GM23338 (cell line): ENCODE results near the gene AMBRA1. TPM values are rescaled to one million over a fixed set of nuclear protein-coding genes. Genes with fewer than 3 reads are reported as not detected.

Experiments
- ATAC-seq: fragments of 200-7000 bp; cut with Tn5 transposase; 3 replicates; pipeline ENCODE4 v1.9.1; 2020
- DNase-seq: peaks from one replicate; pipeline ENCODE4 v3.0.0-alpha.2; 2015; ENCODE audit warnings: low spot score
- H2AFZ ChIP-seq: fragments of 200-600 bp; sonication (generic); 2 replicates; pipeline ENCODE4 v1.8.0; 2016; ENCODE audit warnings: antibody characterized with exemption, mild to moderate bottlenecking, moderate library complexity
- H3F3A ChIP-seq: fragments of 200-600 bp; sonication (generic); replicated peaks from 2 replicates; pipeline ENCODE4 v1.8.0; 2017; ENCODE audit warnings: antibody characterized with exemption, mixed run types, low read depth
- H3K27ac ChIP-seq: fragments of 200-600 bp; sonication (generic); 2 replicates; pipeline ENCODE4 v1.6.1; 2016; ENCODE audit warnings: low read depth
- H3K27me3 ChIP-seq: fragments of 200-600 bp; sonication (generic); 2 replicates; pipeline ENCODE4 v1.8.0; 2016; ENCODE audit warnings: mild to moderate bottlenecking, mixed run types, moderate library complexity; ENCODE audit not compliant: insufficient read depth
- H3K36me3 ChIP-seq: fragments of 200-600 bp; sonication (generic); 2 replicates; pipeline ENCODE4 v1.8.0; 2016; ENCODE audit warnings: mild to moderate bottlenecking; ENCODE audit not compliant: insufficient read depth
- H3K4me1 ChIP-seq: fragments of 200-600 bp; sonication (generic); 2 replicates; pipeline ENCODE4 v1.8.0; 2016; ENCODE audit warnings: mild to moderate bottlenecking, moderate library complexity; ENCODE audit not compliant: insufficient read depth
- H3K4me2 ChIP-seq: fragments of 200-600 bp; sonication (generic); 2 replicates; pipeline ENCODE4 v1.7.1; 2017; ENCODE audit warnings: mixed run types
- H3K4me3 ChIP-seq: fragments of 200-600 bp; sonication (generic); 2 replicates; pipeline ENCODE4 v1.6.1; 2016; ENCODE audit warnings: mixed run types
- H3K79me2 ChIP-seq: fragments of 200-600 bp; sonication (generic); replicated peaks from 2 replicates; pipeline ENCODE4 v1.8.0; 2017; ENCODE audit warnings: mild to moderate bottlenecking; ENCODE audit not compliant: insufficient read depth
- H3K9me2 ChIP-seq: fragments of 200-600 bp; sonication (generic); 2 replicates; pipeline ENCODE4 v1.8.0; 2017; ENCODE audit not compliant: insufficient read depth
- H4K20me1 ChIP-seq: fragments of 200-600 bp; sonication (generic); replicated peaks from 2 replicates; pipeline ENCODE4 v1.8.0; 2017; ENCODE audit warnings: mild to moderate bottlenecking; ENCODE audit not compliant: insufficient read depth
- H3K27ac Mint-ChIP-seq: 2 replicates; pipeline ENCODE4 v1.8.0; 2020; ENCODE audit warnings: inconsistent platforms, mild to moderate bottlenecking, moderate library complexity, mixed read lengths
- H3K27me3 Mint-ChIP-seq: 3 replicates; pipeline ENCODE4 v1.8.0; 2022; ENCODE audit warnings: low read depth, mild to moderate bottlenecking, moderate library complexity, mixed read lengths, inconsistent platforms; ENCODE audit not compliant: insufficient read depth, poor library complexity
- H3K36me3 Mint-ChIP-seq: 3 replicates; pipeline ENCODE4 v1.8.0; 2021; ENCODE audit warnings: low read depth, mild to moderate bottlenecking, inconsistent platforms, moderate library complexity, mixed read lengths
- H3K4me1 Mint-ChIP-seq: 3 replicates; pipeline ENCODE4 v1.8.0; 2020; ENCODE audit warnings: mild to moderate bottlenecking, inconsistent platforms, mixed read lengths
- H3K4me3 Mint-ChIP-seq: 3 replicates; pipeline ENCODE4 v1.8.0; 2021; ENCODE audit warnings: moderate library complexity, mild to moderate bottlenecking, inconsistent platforms, mixed read lengths
- H3K9me3 Mint-ChIP-seq: 3 replicates; pipeline ENCODE4 v1.8.0; 2020; ENCODE audit warnings: moderate library complexity, mild to moderate bottlenecking, inconsistent platforms, mixed read lengths
- CREB1 ChIP-seq: fragments of 250-450 bp; sonication (Bioruptor Pico); IDR thresholded peaks from 2 replicates; pipeline ENCODE4 v1.5.0; 2020; ENCODE audit warnings: low read depth, mild to moderate bottlenecking, moderate library complexity
- EZH2 ChIP-seq: fragments of 200-600 bp; sonication (generic); IDR thresholded peaks from one replicate; pipeline ENCODE4 v1.8.0; 2017; ENCODE audit warnings: antibody characterized with exemption, mild to moderate bottlenecking, low read depth; ENCODE audit not compliant: unreplicated experiment
- EZH2phosphoT487 ChIP-seq: fragments of 200-600 bp; sonication (generic); IDR thresholded peaks from one replicate; pipeline ENCODE4 v1.8.1; 2018; ENCODE audit warnings: antibody characterized with exemption; ENCODE audit not compliant: unreplicated experiment
- JUNB ChIP-seq: IDR thresholded peaks from one replicate; pipeline ENCODE4 v1.6.1; 2016; ENCODE audit warnings: antibody characterized with exemption; ENCODE audit not compliant: unreplicated experiment
- NANOG ChIP-seq: IDR thresholded peaks from 2 replicates; pipeline ENCODE4 v1.6.1; 2016; ENCODE audit warnings: antibody characterized with exemption, borderline replicate concordance
- POLR2AphosphoS5 ChIP-seq: IDR thresholded peaks from 2 replicates; pipeline ENCODE4 v1.6.1; 2016; ENCODE audit warnings: antibody characterized with exemption, low read depth
- STAT1 ChIP-seq: IDR thresholded peaks from one replicate; pipeline ENCODE4 v1.6.1; 2016; ENCODE audit warnings: antibody characterized with exemption; ENCODE audit not compliant: unreplicated experiment
- ZNF114 ChIP-seq: fragments of 250-450 bp; sonication (Bioruptor Pico); IDR thresholded peaks from 2 replicates; pipeline ENCODE4 v1.5.0; 2020; ENCODE audit warnings: mild to moderate bottlenecking, moderate library complexity
- ZNF331 ChIP-seq: fragments of 250-450 bp; sonication (Bioruptor Pico); IDR thresholded peaks from 2 replicates; pipeline ENCODE4 v1.5.0; 2020; ENCODE audit warnings: low read depth, mild to moderate bottlenecking, moderate library complexity
- polyA plus RNA-seq: library from polyadenylated mRNA; unstranded; fragments of >200 nt; fragmentation: Nextera tagmentation; extraction: Ambion mirVana; gene quantifications from 2 replicates; pipeline ENCODE4 v1.2.1, GENCODE V29; 2016
- total RNA-seq: library from RNA; depleted of rRNA; stranded (reverse); fragments of >200 nt; shearing (Covaris generic); gene quantifications from 2 replicates; pipeline ENCODE4 v1.2.3, GENCODE V29; 2014
- TF ChIP-seq, protein P1 (sequence below): fragments of 250-450 bp; sonication (Bioruptor Pico); IDR thresholded peaks from 2 replicates; pipeline ENCODE4 v1.5.0; 2020; ENCODE audit warnings: mild to moderate bottlenecking, moderate library complexity
- TF ChIP-seq, protein P2 (sequence below): IDR thresholded peaks from 2 replicates; pipeline ENCODE4 v1.6.1; 2016; ENCODE audit warnings: antibody characterized with exemption
- TF ChIP-seq, protein P3 (sequence below): IDR thresholded peaks from one replicate; pipeline ENCODE4 v1.6.1; 2018; ENCODE audit warnings: antibody characterized with exemption; ENCODE audit not compliant: unreplicated experiment
- TF ChIP-seq, protein P4 (sequence below), 2 experiments: fragments of 200-600 bp in 1 of 2; sonication (generic) in 1 of 2; conservative IDR thresholded peaks; 2 replicates each; pipeline versions ENCODE4 v1.5.1 to v1.6.1; 2016 to 2017; ENCODE audit warnings: antibody characterized with exemption in 2 of 2, low read depth in 2 of 2, mild to moderate bottlenecking in 2 of 2, moderate library complexity in 1 of 2

Gene AMBRA1
- total and polyA plus RNA-seq, 2 experiments from 2014 or later: 8.3 to 34.8 TPM

DNA sequence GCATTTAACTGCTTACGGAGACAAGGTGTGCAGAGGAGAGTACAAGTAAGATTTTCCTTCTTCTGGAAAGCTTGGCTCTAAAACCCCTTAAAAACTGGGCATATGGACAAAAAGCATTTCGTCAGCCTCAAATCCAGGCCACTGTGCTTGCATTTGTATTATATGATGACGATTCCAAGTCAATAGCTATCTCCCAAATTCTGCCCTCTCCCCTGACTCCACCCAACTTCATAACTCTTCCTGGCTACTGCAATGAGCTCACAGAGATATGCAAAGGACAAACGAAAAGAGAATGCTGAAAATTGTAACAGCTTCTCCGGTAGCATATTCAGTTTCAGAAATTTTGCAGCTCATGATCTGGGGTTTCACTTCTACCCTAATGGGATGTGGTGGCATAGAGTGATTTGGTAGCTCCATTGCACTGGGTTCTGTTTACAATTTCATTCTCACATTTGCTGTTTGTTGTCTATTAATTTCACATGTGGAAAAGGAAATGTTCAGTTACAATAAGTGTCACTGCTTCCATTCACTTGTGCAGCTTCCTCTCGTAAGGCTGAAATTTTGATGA is 156.6 kb downstream of the AMBRA1 start:
- H3K4me3 Mint-ChIP-seq: no peak overlapping the region
- DNase-seq: no peak
- Histone ChIP-seq H3K4me2 (peak overlapping the region; percentile 52), H3K4me3 (no peak overlapping the region), H3K27ac (no peak overlapping the region), H3K4me1 (peaks cover 39% of the 10 kb centered on the region), H3K9me2 (no peaks in the 10 kb centered on the region; the same call in 1 of the 2 replicates), H4K20me1 (no peaks in the 10 kb centered on the region), H3F3A (peaks cover 11% of the 10 kb centered on the region; the same call in 1 of the 2 replicates), H3K36me3 (no peaks in the 10 kb centered on the region), H3K79me2 (0 out of 2 replicates have a peak, but pooled peaks cover 5% of the 10 kb centered on the region), H3K27me3 (no peaks in the 10 kb centered on the region), H2AFZ (no peak overlapping the region)
- no peak for ATAC-seq
- H3K27ac Mint-ChIP-seq: no peak overlapping the region
- TF ChIP-seq CREB1 (CRISPR knock-in tag): no peak
- TF ChIP-seq JUNB: no peak
- no peak for TF ChIP-seq ZNF114 (CRISPR knock-in tag)
- TF ChIP-seq POLR2AphosphoS5: no peak
- TF ChIP-seq, protein P1, sequence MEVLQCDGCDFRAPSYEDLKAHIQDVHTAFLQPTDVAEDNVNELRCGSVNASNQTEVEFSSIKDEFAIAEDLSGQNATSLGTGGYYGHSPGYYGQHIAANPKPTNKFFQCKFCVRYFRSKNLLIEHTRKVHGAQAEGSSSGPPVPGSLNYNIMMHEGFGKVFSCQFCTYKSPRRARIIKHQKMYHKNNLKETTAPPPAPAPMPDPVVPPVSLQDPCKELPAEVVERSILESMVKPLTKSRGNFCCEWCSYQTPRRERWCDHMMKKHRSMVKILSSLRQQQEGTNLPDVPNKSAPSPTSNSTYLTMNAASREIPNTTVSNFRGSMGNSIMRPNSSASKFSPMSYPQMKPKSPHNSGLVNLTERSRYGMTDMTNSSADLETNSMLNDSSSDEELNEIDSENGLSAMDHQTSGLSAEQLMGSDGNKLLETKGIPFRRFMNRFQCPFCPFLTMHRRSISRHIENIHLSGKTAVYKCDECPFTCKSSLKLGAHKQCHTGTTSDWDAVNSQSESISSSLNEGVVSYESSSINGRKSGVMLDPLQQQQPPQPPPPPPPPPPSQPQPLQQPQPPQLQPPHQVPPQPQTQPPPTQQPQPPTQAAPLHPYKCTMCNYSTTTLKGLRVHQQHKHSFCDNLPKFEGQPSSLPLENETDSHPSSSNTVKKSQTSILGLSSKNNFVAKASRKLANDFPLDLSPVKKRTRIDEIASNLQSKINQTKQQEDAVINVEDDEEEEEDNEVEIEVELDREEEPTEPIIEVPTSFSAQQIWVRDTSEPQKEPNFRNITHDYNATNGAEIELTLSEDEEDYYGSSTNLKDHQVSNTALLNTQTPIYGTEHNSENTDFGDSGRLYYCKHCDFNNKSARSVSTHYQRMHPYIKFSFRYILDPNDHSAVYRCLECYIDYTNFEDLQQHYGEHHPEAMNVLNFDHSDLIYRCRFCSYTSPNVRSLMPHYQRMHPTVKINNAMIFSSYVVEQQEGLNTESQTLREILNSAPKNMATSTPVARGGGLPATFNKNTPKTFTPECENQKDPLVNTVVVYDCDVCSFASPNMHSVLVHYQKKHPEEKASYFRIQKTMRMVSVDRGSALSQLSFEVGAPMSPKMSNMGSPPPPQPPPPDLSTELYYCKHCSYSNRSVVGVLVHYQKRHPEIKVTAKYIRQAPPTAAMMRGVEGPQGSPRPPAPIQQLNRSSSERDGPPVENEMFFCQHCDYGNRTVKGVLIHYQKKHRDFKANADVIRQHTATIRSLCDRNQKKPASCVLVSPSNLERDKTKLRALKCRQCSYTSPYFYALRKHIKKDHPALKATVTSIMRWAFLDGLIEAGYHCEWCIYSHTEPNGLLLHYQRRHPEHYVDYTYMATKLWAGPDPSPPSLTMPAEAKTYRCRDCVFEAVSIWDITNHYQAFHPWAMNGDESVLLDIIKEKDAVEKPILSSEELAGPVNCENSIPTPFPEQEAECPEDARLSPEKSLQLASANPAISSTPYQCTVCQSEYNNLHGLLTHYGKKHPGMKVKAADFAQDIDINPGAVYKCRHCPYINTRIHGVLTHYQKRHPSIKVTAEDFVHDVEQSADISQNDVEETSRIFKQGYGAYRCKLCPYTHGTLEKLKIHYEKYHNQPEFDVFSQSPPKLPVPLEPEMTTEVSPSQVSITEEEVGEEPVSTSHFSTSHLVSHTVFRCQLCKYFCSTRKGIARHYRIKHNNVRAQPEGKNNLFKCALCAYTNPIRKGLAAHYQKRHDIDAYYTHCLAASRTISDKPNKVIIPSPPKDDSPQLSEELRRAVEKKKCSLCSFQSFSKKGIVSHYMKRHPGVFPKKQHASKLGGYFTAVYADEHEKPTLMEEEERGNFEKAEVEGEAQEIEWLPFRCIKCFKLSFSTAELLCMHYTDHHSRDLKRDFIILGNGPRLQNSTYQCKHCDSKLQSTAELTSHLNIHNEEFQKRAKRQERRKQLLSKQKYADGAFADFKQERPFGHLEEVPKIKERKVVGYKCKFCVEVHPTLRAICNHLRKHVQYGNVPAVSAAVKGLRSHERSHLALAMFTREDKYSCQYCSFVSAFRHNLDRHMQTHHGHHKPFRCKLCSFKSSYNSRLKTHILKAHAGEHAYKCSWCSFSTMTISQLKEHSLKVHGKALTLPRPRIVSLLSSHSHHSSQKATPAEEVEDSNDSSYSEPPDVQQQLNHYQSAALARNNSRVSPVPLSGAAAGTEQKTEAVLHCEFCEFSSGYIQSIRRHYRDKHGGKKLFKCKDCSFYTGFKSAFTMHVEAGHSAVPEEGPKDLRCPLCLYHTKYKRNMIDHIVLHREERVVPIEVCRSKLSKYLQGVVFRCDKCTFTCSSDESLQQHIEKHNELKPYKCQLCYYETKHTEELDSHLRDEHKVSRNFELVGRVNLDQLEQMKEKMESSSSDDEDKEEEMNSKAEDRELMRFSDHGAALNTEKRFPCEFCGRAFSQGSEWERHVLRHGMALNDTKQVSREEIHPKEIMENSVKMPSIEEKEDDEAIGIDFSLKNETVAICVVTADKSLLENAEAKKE (CRISPR knock-in tag): no peak
- no peak for TF ChIP-seq EZH2
- TF ChIP-seq, protein P2, sequence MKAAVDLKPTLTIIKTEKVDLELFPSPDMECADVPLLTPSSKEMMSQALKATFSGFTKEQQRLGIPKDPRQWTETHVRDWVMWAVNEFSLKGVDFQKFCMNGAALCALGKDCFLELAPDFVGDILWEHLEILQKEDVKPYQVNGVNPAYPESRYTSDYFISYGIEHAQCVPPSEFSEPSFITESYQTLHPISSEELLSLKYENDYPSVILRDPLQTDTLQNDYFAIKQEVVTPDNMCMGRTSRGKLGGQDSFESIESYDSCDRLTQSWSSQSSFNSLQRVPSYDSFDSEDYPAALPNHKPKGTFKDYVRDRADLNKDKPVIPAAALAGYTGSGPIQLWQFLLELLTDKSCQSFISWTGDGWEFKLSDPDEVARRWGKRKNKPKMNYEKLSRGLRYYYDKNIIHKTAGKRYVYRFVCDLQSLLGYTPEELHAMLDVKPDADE: no peak
- TF ChIP-seq, protein P3, sequence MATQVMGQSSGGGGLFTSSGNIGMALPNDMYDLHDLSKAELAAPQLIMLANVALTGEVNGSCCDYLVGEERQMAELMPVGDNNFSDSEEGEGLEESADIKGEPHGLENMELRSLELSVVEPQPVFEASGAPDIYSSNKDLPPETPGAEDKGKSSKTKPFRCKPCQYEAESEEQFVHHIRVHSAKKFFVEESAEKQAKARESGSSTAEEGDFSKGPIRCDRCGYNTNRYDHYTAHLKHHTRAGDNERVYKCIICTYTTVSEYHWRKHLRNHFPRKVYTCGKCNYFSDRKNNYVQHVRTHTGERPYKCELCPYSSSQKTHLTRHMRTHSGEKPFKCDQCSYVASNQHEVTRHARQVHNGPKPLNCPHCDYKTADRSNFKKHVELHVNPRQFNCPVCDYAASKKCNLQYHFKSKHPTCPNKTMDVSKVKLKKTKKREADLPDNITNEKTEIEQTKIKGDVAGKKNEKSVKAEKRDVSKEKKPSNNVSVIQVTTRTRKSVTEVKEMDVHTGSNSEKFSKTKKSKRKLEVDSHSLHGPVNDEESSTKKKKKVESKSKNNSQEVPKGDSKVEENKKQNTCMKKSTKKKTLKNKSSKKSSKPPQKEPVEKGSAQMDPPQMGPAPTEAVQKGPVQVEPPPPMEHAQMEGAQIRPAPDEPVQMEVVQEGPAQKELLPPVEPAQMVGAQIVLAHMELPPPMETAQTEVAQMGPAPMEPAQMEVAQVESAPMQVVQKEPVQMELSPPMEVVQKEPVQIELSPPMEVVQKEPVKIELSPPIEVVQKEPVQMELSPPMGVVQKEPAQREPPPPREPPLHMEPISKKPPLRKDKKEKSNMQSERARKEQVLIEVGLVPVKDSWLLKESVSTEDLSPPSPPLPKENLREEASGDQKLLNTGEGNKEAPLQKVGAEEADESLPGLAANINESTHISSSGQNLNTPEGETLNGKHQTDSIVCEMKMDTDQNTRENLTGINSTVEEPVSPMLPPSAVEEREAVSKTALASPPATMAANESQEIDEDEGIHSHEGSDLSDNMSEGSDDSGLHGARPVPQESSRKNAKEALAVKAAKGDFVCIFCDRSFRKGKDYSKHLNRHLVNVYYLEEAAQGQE: no peak
- no peak for TF ChIP-seq NANOG
- TF ChIP-seq EZH2phosphoT487: no peak
- TF ChIP-seq ZNF331 (CRISPR knock-in tag): no peak
- no peak for TF ChIP-seq STAT1
- TF ChIP-seq, protein P4, sequence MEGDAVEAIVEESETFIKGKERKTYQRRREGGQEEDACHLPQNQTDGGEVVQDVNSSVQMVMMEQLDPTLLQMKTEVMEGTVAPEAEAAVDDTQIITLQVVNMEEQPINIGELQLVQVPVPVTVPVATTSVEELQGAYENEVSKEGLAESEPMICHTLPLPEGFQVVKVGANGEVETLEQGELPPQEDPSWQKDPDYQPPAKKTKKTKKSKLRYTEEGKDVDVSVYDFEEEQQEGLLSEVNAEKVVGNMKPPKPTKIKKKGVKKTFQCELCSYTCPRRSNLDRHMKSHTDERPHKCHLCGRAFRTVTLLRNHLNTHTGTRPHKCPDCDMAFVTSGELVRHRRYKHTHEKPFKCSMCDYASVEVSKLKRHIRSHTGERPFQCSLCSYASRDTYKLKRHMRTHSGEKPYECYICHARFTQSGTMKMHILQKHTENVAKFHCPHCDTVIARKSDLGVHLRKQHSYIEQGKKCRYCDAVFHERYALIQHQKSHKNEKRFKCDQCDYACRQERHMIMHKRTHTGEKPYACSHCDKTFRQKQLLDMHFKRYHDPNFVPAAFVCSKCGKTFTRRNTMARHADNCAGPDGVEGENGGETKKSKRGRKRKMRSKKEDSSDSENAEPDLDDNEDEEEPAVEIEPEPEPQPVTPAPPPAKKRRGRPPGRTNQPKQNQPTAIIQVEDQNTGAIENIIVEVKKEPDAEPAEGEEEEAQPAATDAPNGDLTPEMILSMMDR (conservative IDR thresholded peaks at IDR 0.05; ENCODE audit: low read depth in 2 of 2): no peak
- H3K27me3 Mint-ChIP-seq: peaks cover 8% of the 10 kb centered on the region
- peaks cover 41% of the 10 kb centered on the region for H3K4me1 Mint-ChIP-seq
- peaks cover 18% of the 10 kb centered on the region for H3K36me3 Mint-ChIP-seq
- H3K9me3 Mint-ChIP-seq: no peaks in the 10 kb centered on the region
